ENCODE measurements around the gene FSHR.

Gene FSHR

DNA sequence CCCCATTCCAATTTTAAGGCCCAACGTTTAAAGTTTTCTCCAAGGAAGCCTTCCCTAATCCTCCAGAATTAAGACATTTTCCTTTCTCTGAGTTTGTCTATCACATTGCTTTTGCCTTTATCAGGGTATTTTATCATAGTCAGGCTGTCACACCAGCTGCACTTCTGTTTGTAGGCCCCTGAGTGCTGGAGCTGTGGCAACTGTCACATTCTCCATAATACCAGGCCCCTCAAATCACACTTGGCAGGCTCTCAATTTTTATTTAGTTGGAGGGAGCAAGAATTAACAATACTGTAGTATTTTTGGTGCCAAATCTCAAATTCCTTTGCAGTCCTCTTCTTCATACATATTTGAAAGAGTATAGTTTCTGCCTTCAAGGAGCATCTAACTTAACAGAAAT, 122.2 kb downstream of the FSHR start:
- no peak for DNase-seq (ENCODE audit: low spot score)

DNA sequence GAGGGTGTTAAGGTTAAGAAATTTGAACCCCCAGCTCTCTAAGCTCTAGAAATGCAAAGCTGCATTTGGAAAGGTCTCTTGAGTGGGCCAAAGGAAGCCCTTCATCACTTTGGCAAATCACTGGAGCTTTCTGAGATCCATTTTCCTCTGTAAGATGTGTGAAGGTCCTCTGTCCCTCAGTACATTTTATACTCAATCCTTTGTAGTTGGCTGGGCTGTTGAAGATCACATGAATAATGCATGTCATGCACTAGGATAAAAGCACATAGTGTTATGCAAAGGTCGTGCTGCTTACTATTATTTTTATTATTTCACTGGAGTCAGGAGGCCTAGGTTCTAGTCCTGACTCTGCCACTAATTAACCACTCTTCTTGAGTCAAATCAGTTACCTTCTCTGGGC, 124.9 kb downstream of the FSHR start:
- no peak for DNase-seq (ENCODE audit: low spot score)

DNA sequence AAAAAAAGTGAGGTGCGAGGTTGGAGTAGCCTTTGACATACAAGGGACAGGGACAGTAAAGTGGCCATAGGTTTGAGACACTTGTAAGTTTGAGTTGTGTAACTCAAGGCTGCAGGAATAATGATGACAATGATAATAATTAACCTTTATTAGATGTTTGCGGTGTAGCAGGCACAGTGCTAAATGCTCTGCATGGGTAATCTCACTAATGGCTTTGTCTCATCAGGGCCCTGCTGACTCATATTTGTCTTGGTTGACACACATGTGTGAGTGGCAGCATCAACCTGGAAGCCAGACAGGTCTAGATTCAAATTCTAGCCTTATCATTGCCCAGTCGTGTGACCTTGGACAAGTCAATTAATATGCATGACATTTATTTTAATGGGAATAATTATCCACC, 126.2 kb downstream of the FSHR start:
- DNase-seq (ENCODE audit: low spot score): no peak

DNA sequence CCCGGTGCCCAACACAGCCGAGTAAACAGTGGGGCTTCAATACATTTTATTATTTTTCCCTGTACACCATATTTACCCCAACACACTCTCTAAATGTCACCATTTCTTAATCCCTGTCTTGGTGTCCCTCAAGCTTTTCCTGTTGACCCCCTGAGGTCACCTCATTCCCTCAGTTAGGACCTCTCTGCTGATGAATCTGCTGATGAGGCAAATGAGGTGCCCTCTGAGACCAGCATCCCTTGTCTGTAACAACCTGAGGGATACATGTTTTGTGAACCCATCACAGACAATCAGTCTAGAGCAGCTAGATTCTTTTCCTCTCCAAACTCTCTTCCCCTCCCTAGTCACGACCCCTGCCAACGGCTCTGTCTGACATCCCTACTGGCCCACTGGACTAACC, 127.6 kb downstream of the FSHR start:
- DNase-seq (ENCODE audit: low spot score): no peak

DNA sequence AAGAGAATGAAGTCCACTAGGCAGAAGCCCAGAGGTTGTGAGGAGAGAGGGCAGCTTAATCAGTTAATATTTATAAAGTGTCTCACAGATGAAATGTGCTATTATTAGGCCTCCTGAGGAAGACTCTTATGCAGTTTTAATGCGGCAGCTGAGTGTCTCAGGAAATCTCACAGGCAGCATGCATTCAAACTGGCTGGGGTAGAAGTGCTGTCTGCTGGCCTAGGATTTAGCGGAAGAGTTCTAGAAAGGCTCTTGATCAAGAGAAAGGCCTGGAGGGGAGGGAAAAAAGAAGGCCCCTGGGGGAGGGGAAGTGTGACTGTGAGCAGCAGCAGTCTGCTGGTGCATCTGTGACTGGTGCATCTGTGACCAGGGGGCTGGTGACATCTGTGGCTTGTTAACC, 133.0 kb downstream of the FSHR start:
- DNase-seq (ENCODE audit: low spot score): no peak

DNA sequence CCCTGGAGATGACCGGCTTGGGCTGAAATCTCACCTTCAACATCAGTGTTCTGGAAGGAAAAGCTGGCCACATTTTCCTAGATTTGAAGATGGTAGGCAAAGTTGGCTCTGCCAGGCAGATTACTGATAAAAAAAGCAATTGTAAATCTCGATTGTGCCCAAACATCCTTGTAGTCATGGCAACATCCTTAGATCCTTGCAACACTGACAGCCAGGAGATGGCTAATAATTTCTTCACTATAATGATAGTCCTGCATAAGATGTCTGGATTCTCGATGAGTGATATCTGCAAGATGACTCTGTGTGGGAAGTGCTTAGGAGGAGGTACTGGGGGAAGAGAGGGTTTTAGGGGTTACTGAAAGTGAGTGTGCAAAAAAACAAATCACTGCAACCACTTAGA, 149.1 kb downstream of the FSHR start:
- peak; percentile 18 for DNase-seq (ENCODE audit: low spot score)

DNA sequence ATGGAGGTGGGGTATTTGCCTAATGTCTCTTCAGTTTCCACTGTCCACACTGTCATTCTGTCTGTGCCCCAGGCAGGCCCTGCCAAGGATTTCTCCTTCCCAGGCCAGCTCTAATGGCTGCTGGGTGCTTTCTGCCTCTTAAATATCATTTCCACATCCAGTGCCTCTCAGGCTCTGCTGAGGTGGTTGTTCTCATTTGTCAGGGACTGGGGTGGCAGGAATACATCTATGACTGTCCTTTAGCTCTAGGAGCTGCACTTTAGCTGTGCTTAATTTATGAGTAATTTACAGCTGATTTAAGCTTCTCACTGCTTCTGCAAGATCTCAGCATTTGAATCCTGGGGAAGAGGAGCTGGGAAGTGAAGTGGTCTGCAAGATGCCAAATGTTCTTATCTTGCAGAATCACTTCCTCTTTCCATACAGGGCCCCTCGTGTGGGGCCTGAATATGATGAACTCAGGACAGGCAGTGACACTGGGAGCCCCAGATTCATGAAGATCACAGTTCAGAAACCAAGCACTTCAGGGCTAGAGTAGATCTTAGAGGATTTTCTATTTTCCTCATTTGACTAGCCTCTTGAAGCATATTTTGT, 150.2 kb downstream of the FSHR start:
- DNase-seq (ENCODE audit: low spot score): peak; percentile 54

DNA sequence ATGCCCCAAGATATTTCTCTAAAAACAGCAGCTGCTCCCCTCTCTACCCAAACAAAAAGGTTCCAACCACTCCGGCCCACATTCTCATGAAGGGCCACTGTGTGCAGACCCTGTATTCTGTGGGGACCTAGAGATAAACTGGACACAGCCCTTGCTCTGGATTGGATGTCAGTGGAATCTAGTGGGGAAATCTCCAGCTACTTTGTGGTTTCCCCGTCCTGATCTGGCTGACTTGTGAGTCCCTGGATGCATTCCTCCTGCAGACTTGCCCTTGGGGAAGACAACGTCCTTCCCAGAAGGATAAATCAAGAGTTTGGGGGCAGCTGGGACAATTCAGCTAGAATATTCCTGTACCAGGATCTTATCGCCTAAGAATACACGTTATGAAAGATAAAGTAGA, 151.1 kb downstream of the FSHR start:
- DNase-seq (ENCODE audit: low spot score): no peak

DNA sequence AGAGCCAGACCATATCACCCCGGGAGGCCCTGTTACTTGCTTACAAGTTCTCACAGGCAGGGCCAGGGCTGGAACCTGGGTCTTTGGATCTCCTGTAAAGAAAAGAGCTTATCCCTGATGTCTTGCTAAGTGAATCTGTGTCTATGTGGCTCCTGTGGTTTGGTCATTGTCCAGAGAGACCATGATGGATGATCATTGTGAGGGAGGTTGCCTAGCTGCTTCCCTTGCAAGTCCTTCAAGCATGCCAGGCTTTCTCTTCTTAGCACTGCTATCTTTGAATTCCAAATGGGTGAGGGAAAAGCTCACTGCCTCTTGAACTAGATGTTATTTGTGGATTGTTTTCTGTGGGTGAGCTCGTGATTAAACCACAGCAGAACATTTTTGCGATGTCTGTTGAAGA, 151.6 kb downstream of the FSHR start:
- peak; percentile 32 for DNase-seq (ENCODE audit: low spot score)

DNA sequence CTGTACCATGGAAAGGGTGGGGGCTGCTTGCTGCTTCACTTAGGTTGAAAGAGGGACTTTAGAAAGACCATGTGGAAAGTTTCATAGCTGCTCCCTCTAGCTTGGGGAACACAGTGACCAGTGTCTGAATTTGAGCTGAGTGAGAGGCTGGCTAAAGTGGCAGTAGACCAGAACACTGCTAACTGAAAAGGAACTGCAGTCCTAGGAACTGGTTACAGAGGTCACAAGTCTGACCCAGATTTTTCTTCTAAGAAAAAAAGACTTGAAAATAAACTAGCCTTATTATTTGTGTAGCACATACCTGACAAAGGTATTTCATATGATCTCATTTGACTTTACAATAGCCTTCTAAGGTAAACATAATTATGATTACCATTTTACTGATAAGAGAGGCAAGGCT, 153.6 kb downstream of the FSHR start:
- peak; percentile 29 for DNase-seq (ENCODE audit: low spot score)

DNA sequence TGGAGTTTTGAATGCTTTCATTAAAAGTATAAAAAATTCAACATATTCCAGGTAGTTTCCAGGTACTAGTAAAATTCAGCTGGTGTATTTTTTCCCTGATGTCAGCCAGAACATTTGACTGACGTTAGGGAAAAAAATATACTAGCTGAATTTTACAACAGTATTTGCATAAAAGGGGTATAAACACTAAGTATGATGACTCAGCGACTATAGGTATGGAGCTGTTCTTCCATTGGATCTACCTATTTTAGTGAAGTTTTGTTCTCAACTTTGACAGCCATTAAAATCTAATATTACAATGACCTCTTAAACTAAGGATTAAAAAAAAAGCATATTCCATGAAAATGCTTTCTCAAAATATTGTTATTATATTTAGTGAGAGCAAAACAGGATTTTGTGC, 155.9 kb downstream of the FSHR start:
- no peak for DNase-seq (ENCODE audit: low spot score)

DNA sequence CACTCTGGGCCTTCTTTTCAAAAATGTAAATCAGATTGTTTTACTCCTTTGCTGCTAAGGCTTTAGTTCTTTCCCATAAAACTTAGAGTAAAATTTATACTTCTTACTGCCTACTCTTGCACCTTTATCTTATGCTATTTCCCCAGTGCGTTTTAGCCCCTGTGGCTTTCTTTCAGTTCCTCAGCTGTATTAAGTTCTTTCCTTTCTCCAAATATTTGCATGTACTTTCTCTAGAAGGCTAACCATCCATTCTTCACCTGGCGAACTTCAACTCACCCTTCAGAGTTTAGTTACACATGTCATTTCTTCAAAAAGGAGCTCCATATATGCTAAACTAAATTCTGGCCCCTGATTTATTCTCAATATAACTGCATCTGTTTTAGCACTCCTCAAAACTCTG, 160.7 kb downstream of the FSHR start:
- no peak for DNase-seq (ENCODE audit: low spot score)

DNA sequence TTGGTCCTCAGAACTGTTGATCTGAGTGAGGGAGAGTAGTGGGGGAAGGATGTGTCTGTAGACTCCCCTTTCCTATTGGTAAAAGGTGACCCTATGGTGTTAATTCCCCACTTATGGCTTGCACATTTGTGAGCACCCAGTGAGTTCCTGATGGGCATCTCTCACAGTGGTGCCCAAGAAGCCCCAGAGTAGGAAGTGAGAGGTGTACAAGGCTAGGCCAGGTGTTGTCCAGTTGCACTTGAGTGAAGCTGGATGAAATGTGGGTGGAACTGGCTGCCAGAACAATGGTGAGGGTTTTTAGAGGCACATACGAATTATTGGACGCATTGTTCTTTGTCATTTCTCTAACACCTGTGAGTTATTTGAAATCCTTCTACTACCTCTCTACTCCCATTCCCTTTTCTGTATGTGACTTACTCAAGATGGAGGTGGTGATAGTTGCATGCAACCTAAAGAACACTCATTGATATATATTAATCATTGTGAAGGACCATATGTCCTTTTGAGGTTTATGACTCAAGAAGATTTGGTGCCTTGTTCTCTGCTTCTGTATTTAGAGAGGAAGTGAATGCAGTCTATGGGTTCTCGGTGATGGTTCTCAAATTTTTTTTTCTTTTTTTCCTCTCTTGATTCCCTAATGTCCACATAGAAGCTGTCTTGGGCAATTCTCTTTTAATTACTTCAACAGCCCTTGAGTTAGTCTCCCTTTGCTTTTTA, 162.7 kb downstream of the FSHR start:
- no peak for DNase-seq (ENCODE audit: low spot score)

DNA sequence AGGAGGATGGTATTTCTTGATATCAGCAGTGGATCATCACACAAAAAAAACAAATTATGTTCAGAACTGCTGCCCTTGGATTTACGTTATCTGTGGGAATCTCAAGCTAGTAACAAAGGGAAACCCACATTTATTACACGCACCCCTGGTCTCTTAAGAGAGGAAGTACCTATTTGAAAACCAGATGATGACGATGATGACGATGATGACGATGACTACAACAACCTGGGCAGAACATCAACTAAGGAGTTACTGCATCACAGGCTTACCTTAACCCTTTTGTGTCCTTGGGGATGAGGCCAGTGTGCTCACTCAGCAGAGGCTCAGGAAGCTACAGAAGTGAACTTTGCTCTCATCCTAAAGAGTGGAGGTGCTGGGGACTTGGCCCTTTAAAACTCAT, 169.4 kb downstream of the FSHR start:
- no peak for DNase-seq (ENCODE audit: low spot score)

DNA sequence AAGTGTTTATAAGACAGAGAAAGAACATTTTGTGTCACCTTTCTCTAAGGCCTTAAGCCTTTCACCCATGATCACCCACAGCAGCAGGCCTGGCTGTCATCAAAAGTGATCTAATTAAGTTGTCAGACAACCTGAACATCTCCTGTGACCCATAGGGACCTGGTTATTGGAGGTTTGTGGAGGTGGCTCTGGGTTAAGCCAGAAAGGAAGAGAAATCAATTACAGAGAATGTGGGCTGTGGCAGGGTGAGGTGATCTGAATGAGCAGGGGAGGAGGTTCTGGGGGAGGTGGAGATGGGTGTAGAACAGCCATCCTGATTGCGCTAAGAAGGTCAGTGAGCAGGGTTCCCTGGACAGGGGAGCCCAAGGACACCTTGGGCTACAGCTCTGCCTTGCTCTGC, 170.8 kb downstream of the FSHR start:
- DNase-seq (ENCODE audit: low spot score): no peak

DNA sequence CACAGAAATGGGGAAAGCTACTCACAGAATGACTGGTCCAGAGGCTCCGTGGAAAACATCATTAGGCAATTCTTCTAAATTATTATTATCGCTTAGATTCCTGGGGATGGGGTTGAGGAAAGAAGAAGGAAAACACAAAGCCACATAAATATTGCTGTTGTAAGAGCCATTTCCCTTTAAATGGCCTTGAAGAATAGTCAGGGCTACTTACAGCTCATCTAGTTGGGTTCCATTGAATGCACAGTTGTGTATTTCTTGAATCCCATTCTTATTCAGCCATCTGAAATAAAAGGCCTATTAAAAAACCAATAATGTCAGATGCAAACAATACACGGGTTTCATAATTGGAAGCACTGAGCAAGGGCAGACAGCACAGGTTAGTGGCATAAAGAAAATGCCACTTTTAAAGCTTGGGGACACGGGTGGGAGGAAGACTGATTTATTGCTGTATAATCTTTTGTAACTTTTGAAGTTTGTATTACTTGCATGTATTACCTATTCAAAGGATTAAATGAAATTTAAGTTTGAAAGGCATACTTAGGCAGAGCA, 171.4 kb downstream of the FSHR start:
- no peak for DNase-seq (ENCODE audit: low spot score)

DNA sequence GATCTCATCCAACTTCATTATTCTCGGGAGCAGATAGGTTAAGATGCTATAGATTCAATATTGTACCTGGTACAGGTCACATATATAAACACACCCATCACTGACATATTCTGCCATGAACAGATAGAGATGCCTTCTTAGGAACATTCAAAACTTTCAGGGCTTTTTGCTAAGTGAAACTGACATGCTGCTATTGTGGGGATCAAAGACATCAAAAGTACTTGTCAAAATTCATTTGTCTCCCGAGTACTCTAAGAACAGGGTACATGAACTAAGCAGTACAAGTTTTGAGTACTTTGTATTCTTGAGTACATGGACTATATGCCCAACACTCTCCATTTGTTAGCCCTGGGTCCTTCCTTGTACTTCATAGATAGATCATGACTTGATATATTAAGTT, 173.5 kb downstream of the FSHR start:
- no peak for DNase-seq (ENCODE audit: low spot score)

DNA sequence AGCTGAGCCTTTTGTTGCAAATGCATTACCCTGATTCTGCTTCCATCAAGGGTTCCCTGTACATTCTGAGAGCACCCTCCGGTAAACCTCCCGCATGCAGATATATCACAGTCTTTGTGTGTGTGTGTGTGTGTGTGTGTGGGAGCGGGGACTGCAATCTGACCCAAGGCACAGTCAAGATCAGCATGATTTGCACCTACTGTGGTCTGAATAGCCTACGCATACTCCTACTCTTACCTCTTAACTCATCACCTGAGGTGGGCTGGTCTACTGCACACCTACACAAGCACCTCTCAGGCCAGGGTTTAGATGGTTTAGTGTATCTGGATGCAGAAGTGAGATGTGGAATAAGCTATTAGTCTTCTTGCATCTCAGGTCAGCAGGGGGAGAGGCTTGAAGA, 174.6 kb downstream of the FSHR start:
- no peak for DNase-seq (ENCODE audit: low spot score)

DNA sequence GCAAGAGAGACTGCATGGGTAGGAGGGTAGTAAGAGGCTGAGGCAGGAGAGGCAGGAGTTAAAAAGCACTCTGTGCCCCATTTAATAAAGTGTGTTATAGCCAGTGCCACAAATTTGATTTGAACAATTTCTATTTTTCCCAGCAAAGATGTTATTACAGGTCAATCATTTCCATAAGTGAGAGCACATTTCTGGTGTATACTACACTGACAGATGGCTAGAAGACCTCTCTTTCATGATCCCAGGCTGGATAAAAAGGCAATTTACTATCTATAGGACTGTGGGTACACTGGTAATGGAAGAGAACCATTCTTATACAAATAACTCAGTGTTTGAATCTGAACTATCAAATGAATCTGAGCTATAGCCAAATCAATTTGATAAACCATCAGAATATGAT, 176.2 kb downstream of the FSHR start:
- no peak for DNase-seq (ENCODE audit: low spot score)

DNA sequence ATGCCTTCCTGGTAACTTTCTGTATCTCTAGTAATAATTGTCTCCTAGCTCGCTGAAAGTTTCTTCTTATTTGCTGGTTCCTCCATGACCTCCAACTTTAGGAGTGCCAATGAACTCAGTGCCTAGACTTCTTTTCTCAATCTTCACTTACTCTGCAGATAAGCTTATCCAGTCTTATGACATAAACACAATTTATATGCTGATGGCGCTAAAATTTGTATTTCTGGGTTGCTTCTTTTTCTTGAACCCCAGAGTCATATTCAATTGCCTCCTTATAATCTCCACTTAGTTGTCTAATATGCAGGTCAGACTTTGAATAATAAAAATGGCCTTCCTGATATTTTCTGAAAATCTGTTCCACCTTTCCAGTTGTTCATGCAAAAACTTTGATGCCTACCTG, 182.5 kb downstream of the FSHR start:
- DNase-seq (ENCODE audit: low spot score): no peak

DNA sequence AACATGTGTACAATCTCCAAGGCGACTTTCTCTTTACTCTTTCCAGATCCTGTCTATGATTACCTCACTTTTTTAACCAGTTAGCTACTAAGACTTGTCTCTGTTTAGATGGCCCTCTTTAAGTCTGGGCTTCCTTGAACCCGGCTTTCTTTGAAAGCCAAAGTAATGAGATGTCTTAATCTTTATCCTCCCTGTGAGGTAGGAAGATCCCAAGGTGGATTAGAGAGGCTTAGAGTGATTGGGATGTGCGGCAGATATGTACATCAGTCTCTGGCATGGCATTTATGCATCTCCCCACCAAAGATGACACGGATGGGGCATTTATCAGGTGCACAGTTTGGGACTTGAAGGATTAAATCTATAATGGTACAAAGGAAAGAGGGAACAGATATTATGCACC, 186.3 kb downstream of the FSHR start:
- DNase-seq (ENCODE audit: low spot score): no peak

DNA sequence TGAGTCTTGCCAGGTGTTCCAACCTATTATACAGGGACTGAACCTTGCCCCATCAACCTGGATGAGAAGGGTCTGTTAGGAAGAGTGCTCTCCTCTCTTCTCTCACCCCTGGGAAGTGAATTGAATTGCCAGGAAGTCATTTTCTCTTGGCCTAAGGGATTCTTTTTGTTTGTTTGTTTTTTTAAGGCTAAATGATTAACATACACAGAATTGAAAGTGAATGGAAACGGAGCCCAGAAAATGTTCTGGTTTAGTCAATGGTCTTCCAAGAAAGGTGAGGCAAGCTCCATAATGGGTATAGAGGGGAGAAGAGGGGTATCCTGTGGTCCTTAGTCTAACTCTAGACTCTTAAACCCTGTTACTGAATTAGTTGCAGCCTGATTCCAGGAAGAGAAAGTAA, 189.1 kb downstream of the FSHR start:
- DNase-seq (ENCODE audit: low spot score): no peak

DNA sequence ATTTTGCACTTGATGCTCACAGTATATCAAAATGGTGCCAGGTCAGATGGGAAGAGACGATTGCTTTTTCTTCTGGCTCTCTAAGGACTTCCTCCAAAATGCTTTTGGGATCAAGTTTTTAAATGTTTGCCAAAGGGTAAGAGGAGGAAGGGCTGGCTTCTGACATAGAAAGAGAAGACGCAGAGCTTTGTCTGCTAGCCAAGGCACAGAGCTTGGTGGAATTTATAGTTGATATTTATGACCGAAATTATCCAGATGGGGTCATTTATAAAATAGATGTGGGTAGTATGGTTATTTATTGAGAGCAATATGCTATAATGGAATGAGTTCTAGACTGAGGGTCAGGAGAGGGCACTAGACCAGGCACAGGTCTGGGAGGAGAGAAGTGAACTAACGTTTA, 193.3 kb downstream of the FSHR start:
- no peak for DNase-seq (ENCODE audit: low spot score)

DNA sequence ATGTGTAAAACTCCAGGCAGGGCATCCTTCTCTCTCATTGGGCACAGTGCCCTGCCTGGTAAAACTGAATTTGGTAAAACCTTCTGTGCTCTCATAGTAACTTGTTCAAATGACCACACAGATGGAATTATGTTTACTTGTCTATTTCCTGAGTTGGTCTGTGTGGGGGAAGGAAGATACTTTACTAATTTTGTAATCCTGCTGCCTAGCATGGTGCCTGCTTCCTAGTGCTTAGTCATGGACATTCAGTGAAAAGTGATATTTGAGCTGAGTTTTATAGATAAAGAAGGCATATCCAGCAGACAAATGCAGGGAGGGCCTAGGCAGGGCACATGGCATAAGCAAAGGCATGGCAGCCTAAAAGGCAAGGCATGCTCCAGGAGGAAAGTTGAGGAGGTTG, 199.4 kb downstream of the FSHR start:
- no peak for DNase-seq (ENCODE audit: low spot score)

Measured in Ammon's horn (tissue), 1 donor.